Coronary artery (tissue), 2 donors: ENCODE measurements around the gene UBXN7.
A peak's percentile ranks its signal among the peaks of the same experiment; 100 is the strongest.
"Not testable (repeated sequence)": the region's sequence is repeated elsewhere in the genome, so short reads cannot be mapped to it uniquely, and the experiment has no call there.

Source experiments
- DNase-seq: peaks from one replicate; pipeline ENCODE4 v3.0.0-alpha.2; 2017; ENCODE audit warnings: low spot score
- H3K27ac ChIP-seq, 2 donors: fragments of 200-600 bp; sonication (generic); one replicate each; pipeline ENCODE4 v1.5.1; 2016 to 2019
- H3K4me3 ChIP-seq: fragments of 200-600 bp; sonication (generic); 2 replicates; pipeline ENCODE4 v1.5.1; 2016; ENCODE audit warnings: mild to moderate bottlenecking, moderate library complexity
- TF ChIP-seq, protein P1 (sequence below): fragments of 200-600 bp; sonication (generic); IDR thresholded peaks from one replicate; pipeline ENCODE4 v1.5.1; 2019; ENCODE audit warnings: antibody characterized with exemption

UBXN7 gene, protein sequence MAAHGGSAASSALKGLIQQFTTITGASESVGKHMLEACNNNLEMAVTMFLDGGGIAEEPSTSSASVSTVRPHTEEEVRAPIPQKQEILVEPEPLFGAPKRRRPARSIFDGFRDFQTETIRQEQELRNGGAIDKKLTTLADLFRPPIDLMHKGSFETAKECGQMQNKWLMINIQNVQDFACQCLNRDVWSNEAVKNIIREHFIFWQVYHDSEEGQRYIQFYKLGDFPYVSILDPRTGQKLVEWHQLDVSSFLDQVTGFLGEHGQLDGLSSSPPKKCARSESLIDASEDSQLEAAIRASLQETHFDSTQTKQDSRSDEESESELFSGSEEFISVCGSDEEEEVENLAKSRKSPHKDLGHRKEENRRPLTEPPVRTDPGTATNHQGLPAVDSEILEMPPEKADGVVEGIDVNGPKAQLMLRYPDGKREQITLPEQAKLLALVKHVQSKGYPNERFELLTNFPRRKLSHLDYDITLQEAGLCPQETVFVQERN

GRCh38 chr3:196432137-196432879, at the start of gene UBXN7:
Gene UBXN7, minus strand, starts transcription at chr3:196432427. Its CDS starts 28 bp downstream, at chr3:196432399.
- TF ChIP-seq, protein P1, sequence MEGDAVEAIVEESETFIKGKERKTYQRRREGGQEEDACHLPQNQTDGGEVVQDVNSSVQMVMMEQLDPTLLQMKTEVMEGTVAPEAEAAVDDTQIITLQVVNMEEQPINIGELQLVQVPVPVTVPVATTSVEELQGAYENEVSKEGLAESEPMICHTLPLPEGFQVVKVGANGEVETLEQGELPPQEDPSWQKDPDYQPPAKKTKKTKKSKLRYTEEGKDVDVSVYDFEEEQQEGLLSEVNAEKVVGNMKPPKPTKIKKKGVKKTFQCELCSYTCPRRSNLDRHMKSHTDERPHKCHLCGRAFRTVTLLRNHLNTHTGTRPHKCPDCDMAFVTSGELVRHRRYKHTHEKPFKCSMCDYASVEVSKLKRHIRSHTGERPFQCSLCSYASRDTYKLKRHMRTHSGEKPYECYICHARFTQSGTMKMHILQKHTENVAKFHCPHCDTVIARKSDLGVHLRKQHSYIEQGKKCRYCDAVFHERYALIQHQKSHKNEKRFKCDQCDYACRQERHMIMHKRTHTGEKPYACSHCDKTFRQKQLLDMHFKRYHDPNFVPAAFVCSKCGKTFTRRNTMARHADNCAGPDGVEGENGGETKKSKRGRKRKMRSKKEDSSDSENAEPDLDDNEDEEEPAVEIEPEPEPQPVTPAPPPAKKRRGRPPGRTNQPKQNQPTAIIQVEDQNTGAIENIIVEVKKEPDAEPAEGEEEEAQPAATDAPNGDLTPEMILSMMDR: no peak
- Histone ChIP-seq H3K4me3 (peak within 1 kb of the TSS; percentile 99), H3K27ac (peak within 1 kb of the TSS; percentile 96 to 98)
- peak; percentile 95 for DNase-seq

DNA sequence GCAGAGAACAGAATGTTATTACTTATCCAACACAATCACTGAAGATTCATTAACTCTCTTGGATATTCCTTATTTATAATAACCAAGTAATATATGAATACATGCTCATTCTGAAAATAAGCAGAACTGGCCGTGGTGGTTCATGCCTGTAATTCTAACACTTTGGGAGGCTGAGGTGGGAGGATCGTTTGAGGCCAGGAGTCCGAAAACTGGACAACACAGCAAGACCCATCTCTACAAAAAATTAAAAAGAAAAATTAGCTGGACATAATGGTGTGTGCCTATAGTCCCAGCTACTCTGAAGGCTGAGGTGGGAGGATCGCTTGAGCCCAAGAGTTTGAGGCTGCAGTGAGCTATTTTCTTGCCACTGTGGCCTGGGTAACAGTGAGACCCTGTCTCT, 45.5 kb upstream of the UBXN7 start:
- H3K4me3 ChIP-seq: no peak overlapping the region
- no peak for DNase-seq
- no peak overlapping the region for H3K27ac ChIP-seq
- TF ChIP-seq, protein P1: no peak

- TF ChIP-seq, protein P1: no peak
- Histone ChIP-seq H3K4me3 (no peak overlapping the region), H3K27ac (no peak overlapping the region)
- DNase-seq: no peak
Measured at GRCh38 chr3:196472286-196472685, 40.1 kb upstream of the UBXN7 start.

DNA sequence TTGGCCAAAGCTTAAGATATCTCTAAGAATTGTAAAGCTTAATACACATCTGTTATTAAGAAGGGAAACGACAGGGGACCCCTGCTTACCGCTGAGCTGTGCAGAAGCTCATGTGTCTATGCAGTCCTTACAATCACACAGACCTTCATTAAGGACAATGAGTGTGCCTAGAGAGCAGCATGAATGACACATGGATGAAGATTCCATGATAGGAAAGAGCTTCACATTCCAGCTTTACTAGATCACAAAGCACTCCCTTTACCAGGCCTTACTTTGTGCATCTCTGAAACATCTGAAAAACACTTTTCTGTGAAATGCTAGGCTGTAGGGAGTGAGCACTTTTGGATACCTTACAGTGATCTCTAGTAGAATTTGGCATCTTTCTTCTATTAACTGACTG, 39.3 kb upstream of the UBXN7 start:
- no peak for DNase-seq
- H3K4me3 ChIP-seq: no peak overlapping the region
- no peak overlapping the region for H3K27ac ChIP-seq
- TF ChIP-seq, protein P1: no peak

- not testable (repeated sequence) for H3K27ac ChIP-seq, DNase-seq, H3K4me3 ChIP-seq
Measured at GRCh38 chr3:196470182-196470581, 38.0 kb upstream of the UBXN7 start.

DNA sequence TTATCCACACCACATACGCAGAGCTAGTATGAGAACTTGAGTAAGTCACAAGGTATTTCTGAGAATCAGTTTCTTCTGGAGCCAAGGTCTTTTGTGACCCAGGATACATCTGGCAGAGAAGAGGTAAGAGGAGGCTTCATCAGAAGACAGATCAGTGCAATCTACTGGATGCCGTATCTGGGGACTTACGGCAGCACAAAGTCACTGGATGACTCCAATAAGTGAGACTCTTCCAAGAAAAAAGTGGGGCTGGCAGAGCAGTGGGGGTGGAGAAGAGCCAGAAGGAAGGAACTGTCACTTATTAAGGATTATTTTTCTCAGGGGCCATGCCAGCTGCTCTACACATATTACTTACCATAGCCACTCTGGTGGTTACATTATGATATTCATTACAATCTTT, 31.6 kb upstream of the UBXN7 start:
- Histone ChIP-seq H3K27ac (no peak overlapping the region), H3K4me3 (no peak overlapping the region)
- no peak for DNase-seq
- TF ChIP-seq, protein P1: no peak

DNA sequence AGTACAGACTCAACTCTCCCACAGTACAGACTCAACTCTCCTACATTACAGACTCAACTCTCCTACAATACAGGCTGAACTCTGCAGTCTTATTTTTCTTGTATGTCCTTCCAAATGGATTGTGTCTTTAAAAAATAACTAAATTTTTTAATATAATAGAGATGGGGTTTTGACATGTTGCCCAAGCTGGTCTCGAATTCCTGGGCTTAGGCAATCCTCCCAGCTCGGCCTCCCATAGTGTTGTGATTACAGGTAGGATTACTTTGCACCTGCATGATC, 31.2 kb upstream of the UBXN7 start:
- TF ChIP-seq, protein P1: no peak
- DNase-seq: no peak
- H3K4me3 ChIP-seq: no peak overlapping the region
- no peak overlapping the region for H3K27ac ChIP-seq

- not testable (repeated sequence) for H3K4me3 ChIP-seq, DNase-seq, H3K27ac ChIP-seq
Measured at GRCh38 chr3:196462680-196463477, 30.7 kb upstream of the UBXN7 start.
